ENCODE results near the gene PRODH. TPM values are rescaled to one million over a fixed set of nuclear protein-coding genes. Genes with fewer than 3 reads are reported as not detected.
"Not testable (repeated sequence)": the region's sequence is repeated elsewhere in the genome, so short reads cannot be mapped to it uniquely, and the experiment has no call there.

Gene PRODH
- total RNA-seq, 1 donor from 2014 or later: 7.6 TPM

DNA sequence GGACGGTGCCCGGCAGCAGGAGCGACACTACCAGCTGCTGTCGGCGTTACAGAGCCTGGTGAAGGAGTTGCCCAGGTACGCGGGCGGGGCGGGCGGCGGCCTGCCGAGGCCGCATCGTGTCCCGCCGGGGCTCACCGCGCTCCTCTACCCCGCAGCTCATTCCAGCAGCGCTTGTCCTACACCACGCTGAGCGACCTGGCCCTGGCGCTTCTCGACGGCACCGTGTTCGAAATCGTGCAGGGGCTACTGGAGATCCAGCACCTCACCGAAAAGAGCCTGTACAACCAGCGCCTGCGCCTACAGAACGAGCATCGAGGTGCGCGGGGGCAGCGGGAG is 29.7 kb downstream of the PRODH start:
- not testable (repeated sequence) for DNase-seq

DNA sequence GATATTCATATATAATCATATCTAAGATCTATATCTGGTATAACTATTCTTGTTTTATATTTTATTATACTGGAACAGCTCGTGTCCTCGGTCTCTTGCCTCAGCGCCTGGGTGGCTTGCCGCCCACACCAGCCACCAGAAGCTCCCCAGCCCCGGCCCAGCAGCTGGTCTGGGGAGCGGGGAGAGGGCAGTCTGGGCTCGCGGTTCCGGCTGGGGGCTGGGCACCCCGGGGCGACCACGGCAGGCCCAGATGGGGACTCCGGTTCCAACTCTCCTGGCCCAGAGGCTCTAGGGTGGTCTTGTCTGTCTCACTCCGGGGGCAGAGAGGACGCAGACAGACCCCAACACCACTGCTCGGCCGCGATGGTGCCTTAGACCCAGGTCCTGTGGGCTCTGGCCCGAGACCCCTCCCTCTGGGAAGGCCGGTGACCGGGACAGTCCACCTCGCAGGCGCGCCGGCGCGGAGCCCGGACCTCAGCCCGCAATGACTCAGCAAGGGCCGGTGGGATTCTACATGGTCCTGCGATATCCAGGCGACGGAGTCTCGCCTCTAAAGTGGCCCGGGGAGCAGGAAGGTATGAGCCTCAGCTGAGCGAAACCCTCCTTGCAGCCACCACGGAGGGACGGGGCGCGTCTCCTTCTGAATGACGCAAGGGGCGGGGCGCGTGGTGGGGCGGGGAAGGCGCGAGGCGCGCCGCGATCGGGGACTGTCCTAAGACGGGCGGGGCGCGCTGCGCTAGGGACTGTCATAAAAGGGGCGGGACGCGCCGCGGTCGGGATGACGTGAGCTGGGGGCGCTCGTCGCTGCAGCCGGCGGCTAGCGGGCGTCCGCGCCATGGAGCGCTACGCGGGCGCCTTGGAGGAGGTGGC is 30.3 kb downstream of the PRODH start, which contains the start of gene DGCR6:
Gene DGCR6, plus strand, starts transcription at position 781 of the 870 bp plus-strand sequence. Its CDS starts 55 bp downstream, at position 836.
- DNase-seq: no peak

DNA sequence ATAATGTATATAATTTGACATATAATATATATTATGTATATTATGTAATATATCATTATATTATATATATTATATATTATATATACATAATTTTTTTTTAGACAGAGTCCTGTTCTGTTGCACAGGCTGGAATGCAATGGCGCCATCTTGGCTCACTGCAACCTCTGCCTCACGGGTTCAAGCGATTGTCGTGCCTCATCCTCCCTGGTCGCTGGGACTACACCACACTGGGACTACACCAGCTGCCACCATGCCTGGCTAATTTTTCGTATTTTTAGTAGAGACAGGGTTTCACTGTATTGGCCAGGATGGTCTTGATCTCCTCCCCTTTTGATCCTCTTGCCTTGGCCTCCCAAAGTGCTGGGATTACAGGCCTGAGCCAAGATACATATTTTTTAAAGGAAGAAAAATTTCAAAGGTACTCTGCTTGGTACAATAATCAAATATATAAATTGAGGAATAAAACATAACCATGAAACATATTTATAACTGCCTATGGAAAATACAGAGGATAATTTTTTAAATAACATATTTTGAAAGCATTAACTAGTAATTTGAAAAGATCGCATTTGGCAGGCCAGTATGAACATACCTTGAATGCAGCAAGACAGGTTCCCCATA is 39.9 kb downstream of the PRODH start:
- not testable (repeated sequence) for DNase-seq

DNA sequence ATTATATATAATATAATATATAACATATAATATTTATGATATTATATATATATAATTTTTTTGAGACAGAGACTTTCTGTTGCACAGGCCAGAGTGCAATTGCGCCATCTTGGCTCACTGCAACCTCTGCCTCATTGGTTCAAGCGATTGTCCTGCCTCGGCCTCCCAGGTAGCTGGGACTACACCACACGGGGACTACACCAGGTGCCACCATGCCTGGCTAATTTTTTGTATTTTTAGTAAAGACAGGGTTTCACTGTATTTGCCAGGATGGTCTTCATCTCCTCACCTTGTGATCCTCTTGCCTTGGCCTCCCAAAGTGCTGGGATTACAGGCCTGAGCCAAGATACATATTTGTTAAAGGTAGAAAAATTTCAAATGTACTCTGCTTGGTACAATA is 42.3 kb downstream of the PRODH start:
- DNase-seq: not testable (repeated sequence)

DNA sequence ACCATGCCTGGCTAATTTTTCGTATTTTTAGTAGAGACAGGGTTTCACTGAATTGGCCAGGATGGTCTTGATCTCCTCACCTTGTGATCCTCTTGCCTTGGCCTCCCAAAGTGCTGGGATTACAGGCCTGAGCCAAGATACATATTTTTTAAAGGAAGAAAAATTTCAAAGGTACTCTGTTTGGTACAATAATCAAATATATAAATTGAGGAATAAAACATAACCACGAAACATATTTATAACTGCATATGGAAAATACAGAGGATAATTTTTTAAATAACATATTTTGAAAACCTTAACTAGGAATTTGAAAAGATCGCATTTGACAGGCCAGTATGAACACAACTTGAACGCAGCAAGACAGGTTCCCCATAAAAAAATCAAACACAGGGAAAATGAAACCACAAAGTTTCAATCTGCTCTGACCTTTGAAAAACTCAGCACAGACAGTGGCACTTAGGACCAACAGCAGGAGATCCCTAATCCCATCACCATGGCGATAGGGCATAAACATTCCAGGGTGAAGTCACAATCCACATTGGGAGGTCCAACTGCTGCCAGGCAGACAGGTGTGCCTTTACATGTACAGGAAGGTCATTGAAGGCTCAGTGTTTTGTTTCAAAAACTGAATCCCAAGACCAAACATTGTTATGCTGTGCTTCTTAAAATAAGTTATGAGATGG is 45.4 kb downstream of the PRODH start:
- DNase-seq: not testable (repeated sequence)

DNA sequence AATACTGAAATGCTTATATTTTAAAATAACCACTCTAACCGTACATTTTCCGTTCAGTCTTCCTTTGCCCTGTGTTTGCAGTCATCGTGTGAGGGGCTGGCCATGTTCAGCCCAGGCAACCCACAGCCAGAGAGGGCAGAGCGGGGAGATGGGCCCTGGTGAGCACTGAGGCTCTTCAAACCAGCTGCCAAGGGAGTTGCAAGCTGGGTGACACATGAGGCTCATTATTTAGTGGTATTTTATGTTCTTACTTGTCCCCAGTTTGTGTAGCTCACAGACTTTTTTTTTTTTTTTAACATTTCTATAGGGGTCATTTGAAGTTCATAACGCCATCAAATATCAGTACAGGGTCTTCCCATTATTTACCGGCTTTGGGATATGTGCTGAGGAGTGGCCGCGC is 48.0 kb downstream of the PRODH start:
- no peak for DNase-seq

GRCh38 chr22:18884465-18884864 is 51.6 kb downstream of the PRODH start:
- not testable (repeated sequence) for DNase-seq

DNA sequence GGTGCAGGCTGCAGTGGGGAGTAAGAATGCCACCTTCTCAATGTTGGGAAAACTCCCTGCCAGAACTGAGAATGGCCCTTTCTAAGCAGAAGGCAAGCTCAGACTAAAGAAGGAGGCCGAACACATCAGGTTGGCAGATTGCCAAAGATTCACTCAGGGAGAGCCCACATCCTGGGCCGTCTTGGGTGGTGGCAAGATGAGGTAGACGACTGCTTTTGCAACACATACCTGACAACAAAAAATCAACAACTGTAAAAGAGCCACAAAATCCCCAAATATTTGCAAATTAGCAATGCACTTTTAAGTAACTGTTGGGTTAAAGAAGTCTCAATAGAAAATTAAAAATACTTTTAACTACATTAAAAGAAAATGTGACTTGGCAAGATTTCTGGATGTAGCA is 54.8 kb downstream of the PRODH start:
- DNase-seq: not testable (repeated sequence)

Other genes with a start within 250 kb of the PRODH start
- 24.4 TPM for gene DGCR6, start 30.0 kb downstream of the PRODH start, total RNA-seq
- 68.3 TPM for gene DGCR2, start 186.1 kb upstream of the PRODH start, total RNA-seq
- gene TSSK2, start 195.0 kb upstream of the PRODH start, total RNA-seq: not detected
- 11.7 TPM for gene ESS2, start 208.4 kb upstream of the PRODH start, total RNA-seq
- not detected for gene GSC2, start 214.0 kb upstream of the PRODH start, total RNA-seq
- gene SLC25A1, start 242.4 kb upstream of the PRODH start, total RNA-seq: 20.6 TPM

All from tongue (tissue), 2 donors.